ENCODE measurements around the gene P3H3.

Gene P3H3

GRCh38 chr12:6826125-6826733 lies 2.0 kb upstream of the P3H3 start:
- TF ChIP-seq CREB1 (IDR thresholded peaks at IDR 0.05; ENCODE audit: low read depth), result no peak

GRCh38 chr12:6826734-6827436 lies 1.3 kb upstream of the P3H3 start:
- TF ChIP-seq, protein P1, sequence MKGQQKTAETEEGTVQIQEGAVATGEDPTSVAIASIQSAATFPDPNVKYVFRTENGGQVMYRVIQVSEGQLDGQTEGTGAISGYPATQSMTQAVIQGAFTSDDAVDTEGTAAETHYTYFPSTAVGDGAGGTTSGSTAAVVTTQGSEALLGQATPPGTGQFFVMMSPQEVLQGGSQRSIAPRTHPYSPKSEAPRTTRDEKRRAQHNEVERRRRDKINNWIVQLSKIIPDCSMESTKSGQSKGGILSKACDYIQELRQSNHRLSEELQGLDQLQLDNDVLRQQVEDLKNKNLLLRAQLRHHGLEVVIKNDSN (IDR thresholded peaks at IDR 0.05), result no peak
- TF ChIP-seq TCF12 (IDR thresholded peaks at IDR 0.05; ENCODE audit: low read depth) (no peak), CEBPB (IDR thresholded peaks at IDR 0.05) (no peak), TAF1 (IDR thresholded peaks at IDR 0.05; ENCODE audit: low read depth) (no peak), MAX (IDR thresholded peaks at IDR 0.05) (no peak), FOXM1 (IDR thresholded peaks at IDR 0.05; ENCODE audit: borderline replicate concordance, low read depth) (no peak), NFIC (IDR thresholded peaks at IDR 0.05) (no peak), YY1 (IDR thresholded peaks at IDR 0.05; ENCODE audit: low read depth) (no peak), REST (IDR thresholded peaks at IDR 0.05; ENCODE audit: low read depth) (no peak), TEAD4 (IDR thresholded peaks at IDR 0.05) (no peak), RAD21 (IDR thresholded peaks at IDR 0.05; ENCODE audit: low read depth) (no peak), EGR1 (IDR thresholded peaks at IDR 0.05) (no peak), CREB1 (IDR thresholded peaks at IDR 0.05; ENCODE audit: low read depth) (no peak), ZBTB7A (IDR thresholded peaks at IDR 0.05; ENCODE audit: low read depth) (no peak)

GRCh38 chr12:6827437-6827911 lies 733 bp upstream of the P3H3 start:
- TF ChIP-seq CREB1 (IDR thresholded peaks at IDR 0.05; ENCODE audit: low read depth) (no peak), TCF12 (IDR thresholded peaks at IDR 0.05; ENCODE audit: low read depth) (no peak), ZBTB7A (IDR thresholded peaks at IDR 0.05; ENCODE audit: low read depth) (0 out of 2 replicates have a peak, but pooled peaks have one; percentile 11), MAX (IDR thresholded peaks at IDR 0.05) (0 out of 2 replicates have a peak, but pooled peaks have one; percentile 39), EGR1 (IDR thresholded peaks at IDR 0.05) (0 out of 2 replicates have a peak, but pooled peaks have one; percentile 47), NFIC (IDR thresholded peaks at IDR 0.05) (no peak)
- TF ChIP-seq, protein P1 (IDR thresholded peaks at IDR 0.05), result peak; percentile 83

DNA sequence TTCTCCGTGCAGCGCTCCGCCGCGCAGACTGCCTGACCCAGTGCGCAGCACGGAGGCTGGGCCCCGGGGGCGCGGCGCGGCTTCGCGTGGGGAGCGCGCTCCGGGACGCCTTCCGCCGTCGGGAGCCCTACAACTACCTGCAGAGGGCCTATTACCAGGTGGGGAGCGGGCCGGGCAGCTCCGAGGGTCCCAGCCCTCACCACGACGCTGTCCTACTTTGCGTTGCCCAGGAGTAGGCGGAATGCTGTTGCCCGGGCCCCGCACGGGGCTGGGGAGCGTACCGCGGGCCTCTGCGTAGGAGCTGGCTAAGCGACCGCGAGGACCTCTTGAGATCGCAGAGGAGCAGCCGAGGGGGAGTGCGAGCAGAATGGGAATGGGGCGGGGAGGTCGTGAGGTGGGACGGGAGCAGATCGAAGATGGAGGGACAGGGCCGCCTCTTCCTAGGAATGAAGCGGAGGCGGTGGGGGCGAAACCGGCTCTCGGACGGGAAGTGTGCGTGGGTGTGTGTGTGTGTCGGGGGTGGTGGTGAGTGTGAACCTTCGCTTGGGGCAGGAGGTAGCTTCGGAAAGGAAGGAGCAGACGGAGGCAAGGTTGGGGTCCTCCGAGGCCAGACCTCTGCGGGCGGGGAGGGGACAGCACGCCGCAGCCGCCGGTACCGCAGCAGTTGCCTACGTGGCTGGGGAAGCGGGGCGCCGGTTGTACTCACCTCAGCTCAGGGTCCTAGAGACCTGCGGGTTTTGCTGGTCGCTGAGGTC lies 751 bp downstream of the P3H3 start:
- TF ChIP-seq RAD21 (IDR thresholded peaks at IDR 0.05; ENCODE audit: low read depth) (no peak), TAF1 (IDR thresholded peaks at IDR 0.05; ENCODE audit: low read depth) (no peak), YY1 (IDR thresholded peaks at IDR 0.05; ENCODE audit: low read depth) (no peak; the same call in 1 of the 2 replicates), TCF12 (IDR thresholded peaks at IDR 0.05; ENCODE audit: low read depth) (no peak), CREB1 (IDR thresholded peaks at IDR 0.05; ENCODE audit: low read depth) (no peak), EGR1 (IDR thresholded peaks at IDR 0.05) (peak; percentile 95), ZBTB7A (IDR thresholded peaks at IDR 0.05; ENCODE audit: low read depth) (peak; percentile 60), MAX (IDR thresholded peaks at IDR 0.05) (peak; percentile 64), EP300 (IDR thresholded peaks at IDR 0.05; ENCODE audit: borderline replicate concordance) (no peak), REST (IDR thresholded peaks at IDR 0.05; ENCODE audit: low read depth) (no peak)
- TF ChIP-seq, protein P1 (IDR thresholded peaks at IDR 0.05), result no peak
